Esophagus (tissue), 2 donors: ENCODE measurements around the gene NUMB. TPM values are rescaled to one million over a fixed set of nuclear protein-coding genes. Genes with fewer than 3 reads are reported as not detected.

Experiments
- H3K27ac ChIP-seq, 2 donors: one replicate each; pipeline ENCODE4 v1.5.1; 2013; ENCODE audit warnings: low read depth in 2 of 2, mild to moderate bottlenecking in 2 of 2, inconsistent platforms in 1 of 2, low read length in 1 of 2, moderate library complexity in 1 of 2
- H3K27me3 ChIP-seq, 2 donors: one replicate each; pipeline ENCODE4 v1.6.1; 2013; ENCODE audit warnings: low read length in 2 of 2, control low read depth in 1 of 2, mild to moderate bottlenecking in 1 of 2; ENCODE audit not compliant: insufficient read depth in 2 of 2, control insufficient read depth in 1 of 2
- H3K36me3 ChIP-seq, 2 donors: one replicate each; pipeline ENCODE4 v1.6.1; 2013; ENCODE audit warnings: low read length in 1 of 2; ENCODE audit not compliant: control insufficient read depth in 2 of 2, insufficient read depth in 2 of 2
- H3K4me1 ChIP-seq, 2 donors: one replicate each; pipeline ENCODE4 v1.6.1; 2013; ENCODE audit warnings: low read length in 1 of 2; ENCODE audit not compliant: control insufficient read depth in 2 of 2, insufficient read depth in 2 of 2
- H3K4me3 ChIP-seq, 2 donors: one replicate each; pipeline ENCODE4 v1.5.1; 2013; ENCODE audit warnings: low read length in 2 of 2, mild to moderate bottlenecking in 2 of 2, low read depth in 1 of 2, moderate library complexity in 1 of 2
- H3K9me3 ChIP-seq, 2 donors: one replicate each; pipeline ENCODE4 v1.6.1; 2013; ENCODE audit warnings: mild to moderate bottlenecking in 2 of 2, low read depth in 1 of 2, low read length in 1 of 2, moderate library complexity in 1 of 2; ENCODE audit not compliant: control insufficient read depth in 2 of 2, insufficient read depth in 1 of 2
- WGBS, 2 donors: extraction: QIAGEN DNeasy Blood & Tissue Kit; methylation state at CpG; one replicate each; pipeline ENCODE4 v1.1.7; 2013; 5-methylcytosine and 5-hydroxymethylcytosine counted together
- polyA plus RNA-seq, 2 donors: library from polyadenylated mRNA; stranded (reverse); fragments of 200-250 nt; gene quantifications; one replicate each; pipeline ENCODE4 v1.2.3, GENCODE V29; 2013
- donor health status: healthy with polysubstance abuse.
- donor health status: Bipolar disorder and iron deficiency.

The NUMB gene
- polyA plus RNA-seq, 2 donors = 26.9 to 34.8 TPM

- peaks cover 0 to under 1% of the 10 kb centered on the region in 2 donors for H3K4me1 ChIP-seq
- 1% methylated on average over 24 of the region's 24 CpGs for WGBS, 2 donors
Observed at GRCh38 chr14:73457041-73457923, 1.1 kb downstream of the NUMB start.

GRCh38 chr14:73455294-73455693 lies 3.1 kb downstream of the NUMB start:
- H3K36me3 ChIP-seq = no peaks in the 10 kb centered on the region
- H3K27ac ChIP-seq = no peak overlapping the region
- 18 to 20% methylated on average over 2 of the region's 2 CpGs for WGBS, 2 donors
- no peaks in the 10 kb centered on the region for H3K27me3 ChIP-seq
- H3K4me3 ChIP-seq = no peak overlapping the region
- H3K9me3 ChIP-seq = no peaks in the 10 kb centered on the region
- H3K4me1 ChIP-seq = peaks cover 0 to 4% of the 10 kb centered on the region in 2 donors

More at GRCh38 chr14:73457041-73457923, 1.1 kb downstream of the NUMB start:
- Histone ChIP-seq H3K4me3 (peak overlapping the region; percentile 89 to 96), H3K9me3 (no peaks in the 10 kb centered on the region), H3K36me3 (no peaks in the 10 kb centered on the region), H3K27me3 (no peaks in the 10 kb centered on the region), H3K27ac (peak overlapping the region; percentile 92 to 95)

GRCh38 chr14:73452341-73453186 lies 5.8 kb downstream of the NUMB start:
- Histone ChIP-seq H3K27me3 (no peaks in the 10 kb centered on the region), H3K9me3 (no peaks in the 10 kb centered on the region), H3K4me3 (no peak overlapping the region), H3K27ac (no peak overlapping the region), H3K36me3 (no peaks in the 10 kb centered on the region), H3K4me1 (peaks cover 0 to 4% of the 10 kb centered on the region in 2 donors)
- WGBS, 2 donors = 71 to 77% methylated on average over 11 of the region's 11 CpGs

GRCh38 chr14:73443758-73444157 lies 14.6 kb downstream of the NUMB start:
- Histone ChIP-seq H3K27me3 (no peaks in the 10 kb centered on the region), H3K4me1 (no peaks in the 10 kb centered on the region), H3K9me3 (no peaks in the 10 kb centered on the region), H3K4me3 (no peak overlapping the region), H3K27ac (no peak overlapping the region), H3K36me3 (no peaks in the 10 kb centered on the region)
- WGBS, 2 donors = 94 to 95% methylated on average over 11 of the region's 11 CpGs

GRCh38 chr14:73441286-73441685 lies 17.1 kb downstream of the NUMB start:
- H3K36me3 ChIP-seq = no peaks in the 10 kb centered on the region
- no peak overlapping the region for H3K4me3 ChIP-seq
- 89 to 93% methylated on average over 7 of the region's 7 CpGs for WGBS, 2 donors
- H3K9me3 ChIP-seq = no peaks in the 10 kb centered on the region
- H3K4me1 ChIP-seq = no peaks in the 10 kb centered on the region
- no peak overlapping the region for H3K27ac ChIP-seq
- H3K27me3 ChIP-seq = no peaks in the 10 kb centered on the region

GRCh38 chr14:73438993-73439392 lies 19.4 kb downstream of the NUMB start:
- 57 to 66% methylated on average over 2 of the region's 2 CpGs for WGBS, 2 donors
- Histone ChIP-seq H3K4me3 (no peak overlapping the region), H3K27ac (no peak overlapping the region), H3K4me1 (no peaks in the 10 kb centered on the region), H3K27me3 (no peaks in the 10 kb centered on the region), H3K36me3 (no peaks in the 10 kb centered on the region), H3K9me3 (no peaks in the 10 kb centered on the region)

GRCh38 chr14:73437206-73437605 lies 21.1 kb downstream of the NUMB start:
- no peaks in the 10 kb centered on the region for H3K9me3 ChIP-seq
- 95% methylated on average over 2 of the region's 2 CpGs for WGBS, 2 donors
- no peaks in the 10 kb centered on the region for H3K36me3 ChIP-seq
- no peak overlapping the region for H3K4me3 ChIP-seq
- no peaks in the 10 kb centered on the region for H3K27me3 ChIP-seq
- H3K4me1 ChIP-seq = no peaks in the 10 kb centered on the region
- no peak overlapping the region for H3K27ac ChIP-seq

GRCh38 chr14:73432124-73432523 lies 26.2 kb downstream of the NUMB start:
- 73 to 94% methylated on average over 3 of the region's 3 CpGs for WGBS, 2 donors
- Histone ChIP-seq H3K27me3 (no peaks in the 10 kb centered on the region), H3K9me3 (no peaks in the 10 kb centered on the region), H3K4me1 (no peaks in the 10 kb centered on the region), H3K36me3 (no peaks in the 10 kb centered on the region), H3K27ac (no peak overlapping the region), H3K4me3 (no peak overlapping the region)

- no peaks in the 10 kb centered on the region for H3K9me3 ChIP-seq
- WGBS, 2 donors = 26 to 46% methylated on average over 5 of the region's 5 CpGs
- H3K36me3 ChIP-seq = no peaks in the 10 kb centered on the region
- no peak overlapping the region for H3K27ac ChIP-seq
- no peak overlapping the region for H3K4me3 ChIP-seq
- no peaks in the 10 kb centered on the region for H3K4me1 ChIP-seq
- no peaks in the 10 kb centered on the region for H3K27me3 ChIP-seq
Observed at GRCh38 chr14:73428353-73428824, 30.0 kb downstream of the NUMB start.
